Stimulated activated CD8-positive, alpha-beta memory T cell treated with anti-CD3 and anti-CD28 coated beads, Interleukin-7, amount 100 ng/mL, for 48 hours (primary cell): ENCODE measurements around the gene C2CD2.
A peak's percentile ranks its signal among the peaks of the same experiment; 100 is the strongest.
"Not testable (repeated sequence)": the region's sequence is repeated elsewhere in the genome, so short reads cannot be mapped to it uniquely, and the experiment has no call there.

Source experiments
- DNase-seq, 2 donors: peaks; one replicate each; pipeline ENCODE4 v3.0.0-alpha.2; 2020; ENCODE audit warnings: low read depth in 1 of 2; ENCODE audit errors: extremely low read depth in 1 of 2

The C2CD2 gene

DNA sequence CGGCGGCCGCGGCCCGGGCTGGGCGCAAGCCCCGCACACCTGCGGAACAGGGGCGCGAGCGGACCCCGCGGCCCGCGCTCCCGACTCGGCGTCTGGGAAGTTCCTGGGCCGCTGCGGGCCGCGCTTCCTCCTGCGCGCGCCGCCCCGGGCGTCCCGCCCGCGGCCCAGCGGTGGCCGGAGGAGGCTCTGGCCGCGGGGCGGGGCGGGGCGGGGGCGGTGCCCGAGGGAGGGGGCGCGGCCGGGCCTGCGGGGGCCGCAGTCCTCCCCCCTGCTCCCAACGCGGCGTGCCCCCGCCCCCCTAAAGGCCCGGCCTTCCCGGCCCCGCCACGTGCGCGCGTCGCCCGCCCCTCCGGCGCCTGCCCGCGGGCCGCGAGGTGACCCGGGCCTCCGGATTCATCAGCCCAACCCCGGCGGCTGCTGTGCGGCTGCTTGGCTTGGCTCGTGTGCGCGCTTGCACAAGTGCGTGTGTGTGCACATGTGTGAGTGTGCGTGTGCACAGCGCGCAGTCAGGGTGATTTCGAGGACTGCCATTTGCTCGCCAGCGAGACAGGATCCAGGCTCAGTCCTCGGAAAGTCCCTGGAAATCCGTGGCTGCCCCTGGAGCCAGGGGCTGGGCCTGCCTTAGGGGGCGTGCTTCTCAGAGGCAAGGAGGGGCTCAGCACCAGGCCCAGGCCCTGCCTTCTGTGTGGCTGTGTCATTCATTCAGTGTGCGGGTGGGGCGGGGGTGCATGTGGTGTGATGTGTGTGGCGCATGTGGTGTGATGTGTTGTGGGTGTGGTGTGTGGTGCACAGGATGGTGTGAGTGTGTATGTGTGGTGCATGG lies at the start of gene C2CD2:
C2CD2 (minus strand) TSS at position 188 of the 823 bp plus-strand sequence. CDS start 370 bp downstream, outside the sequence.
- no peak for DNase-seq

DNA sequence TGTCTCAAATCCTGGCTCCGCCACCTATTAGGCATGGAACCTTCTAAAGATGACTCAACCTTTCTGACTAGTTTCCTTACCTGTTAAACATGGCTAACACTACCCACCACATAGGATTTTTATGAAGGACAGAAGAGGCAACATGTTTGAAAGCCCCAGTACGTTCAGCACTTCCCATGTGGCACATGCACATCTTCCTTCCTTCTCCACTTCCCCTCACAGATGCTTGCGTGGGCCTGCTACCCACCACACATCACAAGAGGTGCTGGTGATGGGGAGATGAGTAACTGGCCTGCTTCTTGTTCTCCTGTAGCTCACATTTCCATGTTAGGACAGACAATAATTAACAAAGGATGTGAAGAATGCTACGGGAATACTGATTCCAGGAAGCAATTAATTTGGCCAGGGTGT lies 49.2 kb upstream of the C2CD2 start:
- no peak for DNase-seq

DNA sequence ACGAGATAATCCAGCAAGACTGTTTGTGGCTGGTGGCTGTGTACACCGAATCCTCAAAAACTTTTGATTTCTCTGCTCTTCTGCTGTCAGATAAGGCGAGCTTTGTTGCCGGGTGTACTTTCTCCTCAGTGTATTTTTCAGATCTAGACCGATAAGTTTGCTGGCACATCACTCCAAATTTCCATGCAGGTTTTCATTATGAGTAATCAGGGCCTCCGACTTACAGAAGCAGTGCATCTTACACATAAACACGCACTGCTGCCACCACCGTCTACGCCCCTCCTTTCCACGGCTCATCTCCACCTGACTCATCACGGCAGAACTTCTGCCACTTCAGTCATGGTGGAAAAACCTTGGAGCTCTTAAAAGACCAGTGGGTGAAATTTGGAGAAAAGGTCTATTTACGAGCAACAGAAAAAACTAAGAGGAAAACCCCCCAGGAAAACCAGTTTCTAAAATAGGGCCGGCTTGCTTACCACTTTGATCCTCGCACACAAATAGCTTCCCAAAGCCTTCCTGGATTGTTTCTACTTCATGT lies 48.7 kb upstream of the C2CD2 start:
- peak; percentile 54 to 80 for DNase-seq

DNA sequence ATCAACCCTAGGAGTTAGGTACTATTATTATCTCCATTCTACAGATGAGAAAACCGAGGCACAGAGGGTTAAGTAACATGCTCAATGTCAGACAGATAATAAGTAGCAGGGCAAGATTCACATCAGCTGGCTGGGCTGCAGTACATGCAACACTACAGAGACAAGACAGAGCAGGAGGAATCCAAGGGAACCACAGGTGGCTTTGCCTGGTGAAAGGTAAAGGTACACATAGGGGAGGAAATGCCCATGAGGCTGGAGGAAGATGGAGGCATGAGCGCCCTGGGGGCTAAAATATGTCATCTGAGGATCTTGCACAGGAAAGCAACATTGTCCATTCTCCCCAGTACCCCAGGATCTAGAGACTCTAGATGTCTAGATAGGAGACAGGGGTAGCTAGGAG lies 48.0 kb upstream of the C2CD2 start:
- no peak for DNase-seq

DNA sequence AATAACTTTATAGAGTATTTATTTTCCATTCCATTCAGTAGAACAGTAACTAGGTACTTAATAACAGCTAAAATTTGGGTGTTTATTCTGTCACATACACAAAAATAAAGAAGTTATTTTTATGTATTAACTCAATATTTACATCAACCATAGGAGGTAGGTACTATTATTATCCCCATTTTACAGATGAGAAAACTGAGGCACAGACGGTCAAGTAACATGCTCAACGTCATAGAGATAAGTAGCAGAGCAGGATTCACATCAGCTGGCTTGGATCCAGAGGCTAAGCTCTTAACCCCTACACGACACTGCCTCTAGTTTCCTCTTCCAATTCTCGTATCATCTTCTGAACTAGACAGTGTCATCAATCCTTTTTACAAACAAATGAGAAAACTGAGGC lies 47.1 kb upstream of the C2CD2 start:
- DNase-seq = no peak

DNA sequence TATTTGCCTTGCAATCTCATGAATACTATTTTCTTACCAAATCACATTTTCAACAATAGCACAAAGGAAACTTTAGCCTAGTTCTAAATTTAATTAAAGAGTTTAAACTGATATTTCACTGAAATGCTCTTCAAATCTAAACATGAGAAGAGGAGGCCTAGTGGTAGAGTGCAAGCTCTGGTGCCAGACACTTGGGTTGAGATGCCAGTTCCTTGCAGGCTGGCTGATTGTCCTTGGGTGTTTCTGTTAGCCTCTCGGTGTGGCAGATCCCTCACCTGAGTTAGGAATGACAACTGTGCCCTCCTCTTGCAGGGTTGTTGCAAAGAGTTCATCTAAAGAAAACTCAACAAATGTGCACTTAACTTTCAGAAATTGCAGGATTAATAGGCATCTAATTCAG lies 43.8 kb upstream of the C2CD2 start:
- no peak for DNase-seq

DNA sequence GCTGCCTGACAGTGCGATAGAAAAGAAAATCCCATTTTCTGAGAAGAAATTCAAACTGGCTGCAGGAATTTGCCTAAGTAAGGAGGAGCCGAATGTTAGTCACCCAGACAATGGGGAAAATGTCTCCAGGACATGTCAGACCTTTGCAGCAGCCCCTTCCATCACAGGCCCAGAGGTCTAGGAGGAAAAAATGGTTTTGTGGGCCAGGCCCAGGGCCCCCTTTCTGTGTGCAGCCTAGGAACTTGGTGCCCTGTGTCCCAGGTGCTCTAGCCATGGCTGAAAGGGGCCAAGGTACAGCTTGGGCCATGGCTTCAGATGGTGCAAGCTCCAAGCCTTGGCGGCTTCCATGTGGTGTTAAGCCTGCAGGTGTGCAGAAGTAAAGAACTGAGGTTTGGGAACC lies 41.8 kb upstream of the C2CD2 start:
- DNase-seq = no peak

DNA sequence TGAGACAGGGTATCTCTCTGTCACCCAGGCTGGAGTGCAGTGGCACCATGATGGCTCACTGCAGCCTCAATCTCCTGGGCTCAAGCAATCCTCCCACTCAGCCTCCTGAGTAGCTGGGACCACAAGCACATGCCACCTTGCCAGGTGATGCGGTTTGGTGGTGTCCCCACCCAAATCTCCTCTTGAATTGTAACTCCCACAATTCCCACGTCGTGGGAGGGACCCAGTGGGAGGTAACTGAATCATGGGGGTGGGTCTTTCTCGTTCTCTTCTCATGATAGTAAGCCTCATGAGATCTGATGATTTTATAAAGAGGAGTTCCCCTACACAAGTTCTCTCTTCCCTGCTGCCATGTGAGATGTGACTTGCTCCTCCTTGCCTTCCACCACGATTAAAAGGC lies 40.8 kb upstream of the C2CD2 start:
- DNase-seq = not testable (repeated sequence)

DNA sequence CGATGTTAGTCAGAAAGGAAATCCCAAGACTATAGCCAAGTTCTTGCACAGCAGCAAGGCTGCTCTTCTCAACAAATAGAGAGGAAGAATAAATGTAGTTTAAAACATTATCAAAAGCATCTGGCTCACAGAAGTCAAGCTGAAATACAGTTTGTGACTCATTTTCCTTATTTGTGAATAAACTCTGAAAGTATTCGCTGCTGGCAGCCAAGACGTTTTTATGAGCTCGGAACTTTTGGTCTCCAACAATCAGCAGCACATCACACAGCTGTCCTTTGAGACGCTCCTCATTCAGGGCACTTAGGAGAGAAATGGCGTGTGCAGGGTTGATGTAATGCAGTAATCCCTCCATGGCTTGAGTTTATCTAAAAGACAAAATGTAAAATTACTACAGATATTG lies 39.9 kb upstream of the C2CD2 start:
- DNase-seq = no peak

DNA sequence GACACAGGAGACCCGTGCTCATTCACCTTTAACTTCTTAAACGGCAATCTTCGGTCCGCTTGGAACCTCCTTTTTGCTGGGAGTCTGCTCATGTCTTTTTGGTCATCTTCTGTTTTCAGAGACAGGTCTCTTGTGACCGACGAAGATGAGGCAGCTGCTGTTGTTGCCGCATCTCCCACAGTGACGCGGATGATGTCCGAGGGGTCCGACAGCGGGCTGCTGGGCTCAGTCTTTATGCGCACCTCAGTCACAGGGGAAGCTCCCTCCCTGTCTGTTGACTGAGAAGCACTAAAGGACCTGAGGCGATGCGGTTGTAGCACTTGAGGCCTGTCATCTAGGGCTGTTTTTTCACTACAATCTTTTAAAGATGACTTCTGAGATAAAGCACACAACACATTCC lies 38.8 kb upstream of the C2CD2 start:
- DNase-seq = no peak

DNA sequence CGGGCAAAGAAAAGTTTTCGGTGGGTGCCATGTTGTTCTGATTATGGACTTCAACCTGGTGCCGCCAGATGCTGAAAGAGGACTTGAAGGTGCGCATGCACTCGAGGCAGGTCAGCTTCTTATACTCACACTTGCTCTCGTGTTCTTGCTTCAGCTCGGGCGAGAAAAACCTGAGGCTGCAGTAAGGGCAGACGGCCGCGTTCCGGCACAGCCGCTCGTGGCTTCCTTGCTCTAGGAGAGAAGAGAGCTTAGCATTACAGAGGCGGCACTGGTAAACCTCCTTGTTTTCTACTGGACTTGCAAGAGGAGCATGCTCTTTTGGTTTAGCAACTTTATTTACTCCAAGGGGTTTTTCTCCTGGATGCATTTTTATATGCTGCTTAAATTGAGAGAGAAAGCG lies 37.8 kb upstream of the C2CD2 start:
- DNase-seq = no peak

DNA sequence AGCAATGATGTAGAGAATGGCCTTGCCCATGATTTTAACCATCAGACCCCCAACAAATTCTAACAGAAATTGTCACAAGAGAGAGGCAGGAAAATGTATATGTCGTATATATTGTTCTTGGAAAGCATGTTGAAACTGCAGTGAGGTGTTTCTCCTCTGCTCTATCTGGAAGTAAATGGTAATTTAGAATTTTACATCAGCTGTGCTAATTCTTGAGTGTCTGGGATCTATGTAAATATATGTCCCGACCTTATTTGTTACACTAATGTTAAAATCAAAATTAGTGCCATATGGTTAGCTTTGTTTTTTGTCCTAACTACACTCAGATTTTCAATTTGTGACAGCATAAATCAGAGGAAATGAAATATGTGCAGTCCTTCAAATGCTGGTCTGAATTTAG lies 35.9 kb upstream of the C2CD2 start:
- no peak for DNase-seq

DNA sequence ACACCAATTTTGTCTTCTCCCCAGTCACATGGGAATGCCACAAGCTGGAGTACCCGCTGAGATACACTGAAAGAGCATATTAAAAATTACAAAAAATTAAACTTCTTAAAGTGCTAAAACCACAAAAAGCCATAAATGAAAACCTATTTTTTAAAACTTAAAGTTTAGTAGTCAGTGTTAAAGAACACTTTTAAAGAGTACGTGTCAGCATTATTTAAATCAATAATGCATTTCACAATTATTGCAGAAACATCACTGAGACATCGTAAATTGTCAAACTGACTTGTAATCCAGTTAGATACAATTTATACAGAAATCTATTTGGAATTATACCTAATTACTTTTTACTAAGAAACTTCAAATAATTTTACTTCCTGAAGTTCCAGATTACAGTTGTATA lies 33.5 kb upstream of the C2CD2 start:
- DNase-seq = no peak

DNA sequence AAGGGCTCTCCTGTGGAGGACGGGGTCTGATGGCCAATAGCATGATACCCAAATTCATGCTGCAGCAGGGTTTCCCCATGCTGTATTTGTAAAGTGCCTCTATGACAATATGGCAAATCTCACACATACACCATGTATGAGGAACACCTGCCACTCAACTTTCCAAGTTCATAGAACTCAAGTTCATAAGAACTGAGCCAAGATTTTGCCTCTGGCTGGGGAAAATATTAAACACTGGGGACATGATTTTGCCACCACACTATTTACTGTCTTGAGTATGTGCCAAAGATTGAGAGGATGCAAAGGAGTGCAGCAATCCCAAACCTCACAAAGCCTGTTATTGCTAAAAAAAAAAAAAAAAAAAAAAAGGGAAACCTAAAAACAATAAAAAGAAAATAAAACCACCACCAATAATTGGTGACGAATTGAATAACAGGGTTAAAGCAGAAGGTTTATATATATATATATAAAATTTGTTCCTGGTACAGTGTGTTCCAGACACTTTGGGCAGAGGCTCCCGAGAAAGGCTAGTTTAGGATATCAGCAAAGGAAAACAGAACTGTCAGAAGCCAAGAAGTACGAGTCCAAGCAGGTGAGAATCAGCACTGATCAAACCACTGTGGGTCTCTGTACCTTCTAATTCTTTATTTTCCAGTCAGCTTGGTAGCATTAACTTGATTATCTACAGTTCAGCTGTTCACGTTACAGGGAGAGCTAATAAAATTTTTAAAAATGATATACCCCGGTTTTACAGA lies 32.0 kb upstream of the C2CD2 start:
- no peak for DNase-seq

DNA sequence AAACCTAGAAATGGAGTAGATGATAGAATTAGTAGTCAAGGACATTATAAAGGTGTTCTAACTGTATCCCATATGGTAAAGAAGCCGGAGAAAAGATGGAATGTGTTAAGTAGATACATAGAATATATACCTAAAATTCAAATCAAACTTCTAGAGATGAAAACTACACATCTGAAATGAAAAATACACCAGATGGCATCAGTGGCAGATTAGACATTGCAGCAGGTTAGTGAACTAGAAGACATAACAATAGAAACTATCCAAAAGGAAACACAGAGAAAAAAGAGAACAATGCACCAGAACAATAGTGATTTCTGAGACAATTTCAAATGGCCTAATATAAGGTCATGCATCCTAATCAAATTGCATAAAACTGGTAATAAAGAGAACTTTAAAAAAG lies 29.4 kb upstream of the C2CD2 start:
- no peak for DNase-seq

DNA sequence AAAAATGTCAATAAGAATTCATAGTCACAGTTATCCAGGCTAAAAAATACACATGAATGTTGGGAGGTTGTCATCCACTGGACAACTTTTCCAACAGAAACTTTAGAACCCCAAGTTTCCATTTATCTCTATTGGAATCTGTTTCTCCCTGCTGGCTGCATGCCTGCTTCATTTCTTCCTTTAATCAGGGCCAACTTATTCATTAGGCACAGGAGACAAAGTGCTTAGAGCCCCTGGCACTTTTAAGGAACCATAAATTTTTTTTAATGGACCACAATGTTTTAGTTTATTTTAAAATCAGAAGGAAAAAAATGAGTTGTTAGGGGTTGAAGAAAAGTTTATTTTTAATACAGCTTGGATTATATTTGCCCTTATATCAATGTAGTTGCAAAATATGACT lies 26.7 kb upstream of the C2CD2 start:
- DNase-seq = no peak

DNA sequence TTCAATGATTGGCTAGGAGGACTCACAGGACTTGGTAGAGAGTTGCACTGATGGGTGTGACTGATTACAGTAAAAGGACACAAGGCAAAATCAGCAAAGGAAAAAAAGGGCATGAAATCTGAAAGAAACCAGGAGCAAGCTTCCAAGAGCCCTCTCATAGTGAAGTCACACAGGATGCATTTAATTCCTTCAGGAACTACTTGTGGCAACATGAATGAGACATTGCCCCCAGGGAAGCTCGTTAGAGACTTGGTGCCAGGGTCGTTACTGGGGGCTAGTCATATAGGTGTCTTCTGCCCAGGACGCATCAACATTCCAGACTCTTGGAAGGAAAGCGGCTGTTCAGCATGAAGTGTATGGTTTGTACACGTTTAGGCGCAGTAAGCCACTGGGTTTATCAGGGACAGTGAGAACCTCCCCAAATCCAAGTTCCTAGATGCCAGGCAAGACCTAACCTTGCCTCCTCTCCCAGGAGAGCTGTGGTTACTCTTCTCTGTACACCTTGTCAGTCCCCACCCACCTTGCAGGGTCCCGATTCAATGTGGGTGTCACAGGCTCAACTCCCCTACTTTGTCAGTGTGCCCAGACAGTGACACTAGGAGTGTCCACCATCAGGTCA lies 26.0 kb upstream of the C2CD2 start:
- DNase-seq = no peak

DNA sequence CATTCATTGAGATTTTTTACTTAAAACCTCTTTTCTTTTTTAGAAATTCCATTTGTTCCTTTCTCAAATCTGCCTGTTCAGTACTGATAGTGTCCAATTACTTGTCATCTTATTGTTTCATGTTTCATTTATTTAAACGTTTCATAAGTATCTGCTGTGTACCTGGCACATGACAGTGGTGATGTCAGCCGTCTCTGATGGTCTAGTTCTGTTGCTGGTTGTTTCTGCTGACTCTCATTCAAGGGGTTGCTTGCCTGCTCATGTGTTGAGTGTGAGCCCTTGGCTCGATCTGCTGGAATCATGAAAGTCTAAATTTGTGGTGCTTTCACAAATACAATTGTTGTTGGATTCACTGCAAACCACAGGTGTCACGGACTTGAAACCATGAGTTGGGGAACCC lies 25.5 kb upstream of the C2CD2 start:
- no peak for DNase-seq

DNA sequence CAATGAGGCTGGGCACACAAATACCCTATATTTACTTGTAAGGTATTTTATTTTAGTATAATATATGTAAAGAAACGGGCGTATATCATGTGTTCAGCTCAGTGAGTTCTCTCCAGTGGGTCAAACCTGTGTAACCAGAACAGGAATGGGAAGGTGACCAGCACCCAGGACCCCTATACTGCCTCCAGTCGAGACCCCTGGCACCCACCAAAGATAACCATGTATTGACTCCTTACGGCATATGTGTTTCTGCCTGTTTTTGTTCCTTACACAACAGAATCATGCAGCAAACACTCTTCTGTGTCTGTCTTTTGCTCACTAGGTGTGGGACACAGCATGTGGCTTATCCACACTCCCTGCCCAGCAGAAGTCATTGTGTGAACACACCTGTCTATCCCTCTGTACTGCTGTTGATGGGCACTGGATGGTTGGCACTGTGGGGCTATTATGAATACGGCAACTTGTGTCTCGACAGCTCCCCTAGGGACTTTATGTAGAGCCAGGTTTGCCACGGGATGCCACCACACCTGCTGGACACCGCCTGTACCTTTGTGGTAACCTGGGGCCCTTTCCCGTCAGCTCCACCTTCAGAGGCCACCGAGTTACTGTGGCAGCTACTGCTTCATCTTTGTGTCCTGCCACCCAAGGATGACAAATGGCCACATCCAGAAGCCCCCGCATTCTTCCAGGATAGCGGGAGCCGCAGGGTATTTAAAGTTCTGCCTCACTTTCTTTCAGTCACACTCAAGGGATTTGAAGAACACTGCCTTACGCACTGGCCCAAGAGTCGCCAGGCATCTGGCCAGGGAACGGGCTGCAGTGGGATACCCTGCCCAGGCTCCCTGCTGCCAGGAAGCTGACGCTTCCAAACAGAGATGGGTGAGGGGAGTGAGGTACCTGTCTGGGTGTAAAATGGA lies 23.5 kb upstream of the C2CD2 start:
- no peak for DNase-seq

DNA sequence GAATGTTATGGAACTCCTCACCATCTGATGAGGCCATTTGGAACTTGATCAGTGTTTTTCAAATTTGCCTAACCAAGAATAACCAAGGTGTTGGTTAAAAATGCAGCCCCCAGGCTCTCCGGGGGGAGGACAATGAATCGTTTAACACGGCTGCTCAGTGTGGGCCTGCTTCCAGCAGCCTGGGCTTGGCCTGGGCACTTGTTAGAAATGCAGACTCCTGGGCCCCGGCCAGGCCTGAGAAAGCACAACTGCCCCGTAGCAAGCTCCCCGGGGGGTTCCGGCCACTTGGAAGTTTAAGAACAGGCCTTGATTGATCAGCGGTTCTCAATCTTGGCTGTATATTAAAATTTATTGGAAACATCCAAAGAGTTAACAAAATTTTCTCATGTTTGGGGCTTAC lies 22.8 kb upstream of the C2CD2 start:
- DNase-seq = no peak
